ENCODE measurements around the gene NR3C1.

DNA sequence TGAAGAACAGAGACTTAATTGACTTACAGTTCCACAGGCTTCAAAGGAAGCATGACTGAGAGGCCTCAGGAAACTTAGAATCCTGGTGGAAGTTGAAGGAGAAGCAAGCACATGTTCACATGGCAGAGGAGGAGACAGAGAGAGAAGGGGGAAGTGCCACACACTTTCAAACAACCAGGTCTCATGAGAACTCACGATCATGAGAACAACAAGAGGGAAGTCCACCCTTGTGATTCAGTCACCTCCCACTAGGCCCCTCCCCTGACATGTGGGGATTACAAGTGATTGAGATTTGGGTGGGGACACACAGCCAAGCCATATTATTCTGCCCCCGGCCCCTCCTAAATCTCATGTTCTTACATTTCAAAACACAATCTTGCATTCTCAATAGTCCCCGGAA is 19.5 kb downstream of the NR3C1 start:
- no peak for TF ChIP-seq CTCF (IDR thresholded peaks at IDR 0.05)
- TF ChIP-seq ZFX (IDR thresholded peaks at IDR 0.05; ENCODE audit: borderline replicate concordance) = no peak

Data from 22Rv1 (cell line).